CMK (cell line): Measurements from ENCODE around the gene S100A1.

ENCODE experiments used
- DNase-seq: peaks from one replicate; pipeline ENCODE4 v3.0.0-alpha.2; 2010; ENCODE audit warnings: low read depth

The S100A1 gene

GRCh38 chr1:153610811-153611301, 17.4 kb upstream of the S100A1 start:
- no peak for DNase-seq

- DNase-seq = no peak
Measured at GRCh38 chr1:153611356-153611755, 16.9 kb upstream of the S100A1 start.

- no peak for DNase-seq
Measured at GRCh38 chr1:153612111-153612754, 16.0 kb upstream of the S100A1 start.

- DNase-seq = no peak
Measured at GRCh38 chr1:153612755-153613331, 15.4 kb upstream of the S100A1 start, which contains the start of gene S100A16. S100A16 (minus strand) TSS chr1:153613137; CDS start chr1:153608151, 4,986 bp downstream.

- no peak for DNase-seq
Measured at GRCh38 chr1:153613406-153613805, 14.8 kb upstream of the S100A1 start.

GRCh38 chr1:153614189-153614900, 13.9 kb upstream of the S100A1 start:
- no peak for DNase-seq

- no peak for DNase-seq
Measured at GRCh38 chr1:153614906-153615305, 13.3 kb upstream of the S100A1 start.

GRCh38 chr1:153615406-153615805, 12.8 kb upstream of the S100A1 start:
- no peak for DNase-seq

- DNase-seq = no peak
Measured at GRCh38 chr1:153616144-153616916, 11.9 kb upstream of the S100A1 start, which contains the start of gene S100A14. S100A14 (minus strand) TSS chr1:153616325; CDS start chr1:153615858, 467 bp downstream.

- no peak for DNase-seq
Measured at GRCh38 chr1:153616917-153617311, 11.3 kb upstream of the S100A1 start.

GRCh38 chr1:153617663-153618062, 10.6 kb upstream of the S100A1 start:
- DNase-seq = no peak

GRCh38 chr1:153619171-153619570, 9.1 kb upstream of the S100A1 start:
- no peak for DNase-seq

GRCh38 chr1:153623101-153623500, 5.1 kb upstream of the S100A1 start:
- no peak for DNase-seq

GRCh38 chr1:153624965-153625611, 3.1 kb upstream of the S100A1 start:
- DNase-seq = no peak

- DNase-seq = no peak
Measured at GRCh38 chr1:153626477-153626903, 1.7 kb upstream of the S100A1 start.

- DNase-seq = no peak
Measured at GRCh38 chr1:153626904-153627714, 1.1 kb upstream of the S100A1 start, which contains the start of gene S100A13. S100A13 (minus strand) TSS chr1:153627505; CDS start chr1:153626472, 1,033 bp downstream.

GRCh38 chr1:153628638-153629342, 556 bp downstream of the S100A1 start:
- no peak for DNase-seq

GRCh38 chr1:153629343-153629665, 1.1 kb downstream of the S100A1 start:
- DNase-seq = no peak

GRCh38 chr1:153629971-153630370, 1.7 kb downstream of the S100A1 start:
- DNase-seq = no peak

GRCh38 chr1:153630384-153630783, 2.1 kb downstream of the S100A1 start:
- DNase-seq = no peak
